Loucy (cell line): ENCODE data around the gene ARL5C.
A peak's percentile ranks its signal among the peaks of the same experiment; 100 is the strongest.

Source experiments
- H2AFZ ChIP-seq: fragments of 200-600 bp; sonication (generic); 2 replicates; pipeline ENCODE4 v1.6.0; 2016; ENCODE audit warnings: antibody characterized with exemption, mild to moderate bottlenecking, low read length, moderate library complexity
- H3F3A ChIP-seq: fragments of 200-600 bp; 2 replicates; pipeline ENCODE4 v1.6.0; 2016; ENCODE audit warnings: antibody characterized with exemption, low read depth, mild to moderate bottlenecking
- H3K27me3 ChIP-seq: fragments of 200-600 bp; sonication (generic); 2 replicates; pipeline ENCODE4 v1.6.1; 2014; ENCODE audit warnings: low read length, mild to moderate bottlenecking; ENCODE audit not compliant: insufficient read depth, poor library complexity, severe bottlenecking
- H3K36me3 ChIP-seq: fragments of 200-600 bp; sonication (generic); 2 replicates; pipeline ENCODE4 v1.6.1; 2016; ENCODE audit warnings: low read length; ENCODE audit not compliant: insufficient read depth
- H3K4me1 ChIP-seq: fragments of 200-600 bp; sonication (generic); 2 replicates; pipeline ENCODE4 v1.5.1; 2014; ENCODE audit warnings: low read length, mild to moderate bottlenecking; ENCODE audit not compliant: insufficient read depth, poor library complexity, severe bottlenecking
- H3K4me2 ChIP-seq: fragments of 200-600 bp; sonication (generic); 2 replicates; pipeline ENCODE4 v1.6.0; 2014; ENCODE audit warnings: antibody characterized with exemption, low read length, low read depth, mild to moderate bottlenecking; ENCODE audit not compliant: poor library complexity, severe bottlenecking
- H3K4me3 ChIP-seq: fragments of 200-600 bp; sonication (generic); 2 replicates; pipeline ENCODE4 v1.5.1; 2014; ENCODE audit warnings: low read length, mild to moderate bottlenecking, mixed read lengths; ENCODE audit not compliant: poor library complexity, severe bottlenecking
- H3K79me2 ChIP-seq: fragments of 200-600 bp; sonication (generic); 2 replicates; pipeline ENCODE4 v1.6.1; 2014; ENCODE audit warnings: low read length; ENCODE audit not compliant: insufficient read depth
- H3K9ac ChIP-seq: fragments of 200-600 bp; sonication (generic); 2 replicates; pipeline ENCODE4 v1.6.0; 2014; ENCODE audit warnings: mild to moderate bottlenecking, low read depth, low read length, moderate library complexity; ENCODE audit not compliant: poor library complexity, severe bottlenecking
- H3K9me2 ChIP-seq: fragments of 200-600 bp; sonication (generic); replicated peaks from 2 replicates; pipeline ENCODE4 v1.6.1; 2016; ENCODE audit warnings: low read depth, low read length, mixed read lengths
- H3K9me3 ChIP-seq: fragments of 200-600 bp; sonication (generic); 2 replicates; pipeline ENCODE4 v1.6.1; 2014; ENCODE audit warnings: mild to moderate bottlenecking, antibody characterized with exemption, low read length, low read depth; ENCODE audit not compliant: insufficient read depth
- H4K20me1 ChIP-seq: fragments of 200-600 bp; sonication (generic); 2 replicates; pipeline ENCODE4 v1.6.0; 2014; ENCODE audit warnings: antibody characterized with exemption, low read length, mild to moderate bottlenecking; ENCODE audit not compliant: insufficient read depth, poor library complexity, severe bottlenecking
- CTCF ChIP-seq: fragments of 200-600 bp; sonication (generic); conservative IDR thresholded peaks from 2 replicates; pipeline ENCODE4 v1.5.1; 2014; ENCODE audit warnings: mild to moderate bottlenecking, antibody characterized with exemption, low read length
- EZH2phosphoT487 ChIP-seq: fragments of 200-600 bp; IDR thresholded peaks from 2 replicates; pipeline ENCODE4 v1.6.1; 2018; ENCODE audit warnings: antibody characterized with exemption, mild to moderate bottlenecking, moderate library complexity, borderline replicate concordance

ARL5C gene

DNA sequence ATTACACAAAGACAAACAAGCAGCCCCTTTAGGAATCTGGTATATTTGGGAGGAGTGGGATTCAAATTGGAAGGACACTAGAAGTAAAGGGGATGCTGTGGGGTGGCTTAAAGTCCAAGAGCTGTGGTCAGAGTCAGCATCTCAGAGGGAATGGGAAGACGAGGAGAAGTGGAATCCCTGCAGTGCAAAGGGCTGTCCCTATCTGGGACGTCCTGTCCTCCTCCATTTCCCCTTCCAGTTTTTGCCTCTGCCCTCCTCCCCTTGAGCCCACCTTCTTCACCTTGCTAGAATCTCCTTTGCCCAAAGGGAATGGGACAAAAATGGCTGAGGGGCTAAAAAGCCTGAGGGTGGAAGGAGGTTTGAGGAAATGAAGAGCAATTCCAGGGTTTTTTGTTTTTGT, 10.3 kb downstream of the ARL5C start:
- no peak overlapping the region for H3K9ac ChIP-seq
- no peak overlapping the region for H3K4me2 ChIP-seq
- H3K4me3 ChIP-seq: no peak overlapping the region
- H3K36me3 ChIP-seq: no peaks in the 10 kb centered on the region
- H3K27me3 ChIP-seq: no peaks in the 10 kb centered on the region
- TF ChIP-seq EZH2phosphoT487: no peak
- TF ChIP-seq CTCF: no peak
- H3K4me1 ChIP-seq: peaks cover 23% of the 10 kb centered on the region
- H3F3A ChIP-seq: 0 out of 2 replicates have a peak, but pooled peaks cover 3% of the 10 kb centered on the region
- no peak overlapping the region for H2AFZ ChIP-seq
- no peaks in the 10 kb centered on the region for H4K20me1 ChIP-seq
- H3K9me2 ChIP-seq: no peaks in the 10 kb centered on the region
- H3K9me3 ChIP-seq: no peaks in the 10 kb centered on the region
- no peaks in the 10 kb centered on the region for H3K79me2 ChIP-seq

DNA sequence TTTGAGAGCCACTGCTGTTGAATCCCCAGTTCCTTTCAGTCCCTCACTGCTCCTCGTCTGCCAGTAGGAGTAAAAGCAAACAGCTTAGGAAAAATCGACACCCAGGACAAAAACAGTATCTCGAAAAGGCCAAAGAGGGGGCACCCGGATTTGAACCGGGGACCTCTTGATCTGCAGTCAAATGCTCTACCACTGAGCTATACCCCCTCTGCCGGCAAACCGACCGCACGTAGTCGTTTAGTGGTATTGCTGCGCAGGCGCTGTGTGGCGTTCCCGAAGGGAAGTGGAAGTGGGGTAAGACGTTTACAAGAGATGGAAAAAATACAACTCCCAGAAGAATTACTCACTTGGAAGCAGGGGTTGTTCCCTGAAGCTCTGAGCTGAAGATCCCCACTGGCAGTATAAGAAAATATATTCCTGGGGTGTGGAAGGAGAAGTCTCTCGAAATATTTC, 12.3 kb downstream of the ARL5C start:
- H3K36me3 ChIP-seq: no peaks in the 10 kb centered on the region
- H3K4me1 ChIP-seq: peaks cover 23% of the 10 kb centered on the region
- H3K9ac ChIP-seq: peak overlapping the region; percentile 91
- H3K79me2 ChIP-seq: no peaks in the 10 kb centered on the region
- no peaks in the 10 kb centered on the region for H3K27me3 ChIP-seq
- 0 out of 2 replicates have a peak, but pooled peaks cover 3% of the 10 kb centered on the region for H3F3A ChIP-seq
- H4K20me1 ChIP-seq: no peaks in the 10 kb centered on the region
- peak overlapping the region; percentile 95 for H3K4me2 ChIP-seq
- peak overlapping the region; percentile 87 for H3K4me3 ChIP-seq
- no peaks in the 10 kb centered on the region for H3K9me3 ChIP-seq
- H2AFZ ChIP-seq: peak overlapping the region; percentile 90
- no peak for TF ChIP-seq EZH2phosphoT487
- TF ChIP-seq CTCF: no peak
- H3K9me2 ChIP-seq: no peaks in the 10 kb centered on the region

GRCh38 chr17:39151943-39152818, 13.8 kb downstream of the ARL5C start:
- Histone ChIP-seq H3K27me3 (no peaks in the 10 kb centered on the region), H3F3A (0 out of 2 replicates have a peak, but pooled peaks cover 3% of the 10 kb centered on the region), H4K20me1 (no peaks in the 10 kb centered on the region), H3K4me3 (peak overlapping the region; percentile 87), H3K4me1 (peaks cover 23% of the 10 kb centered on the region), H3K9ac (peak overlapping the region; percentile 91), H3K36me3 (no peaks in the 10 kb centered on the region), H3K4me2 (peak overlapping the region; percentile 95), H3K79me2 (no peaks in the 10 kb centered on the region), H3K9me2 (no peaks in the 10 kb centered on the region), H3K9me3 (no peaks in the 10 kb centered on the region), H2AFZ (0 out of 2 replicates have a peak overlapping the region, but pooled peaks have one; percentile 69)
- TF ChIP-seq CTCF (no peak), EZH2phosphoT487 (no peak)
